Activated CD8-positive, alpha-beta memory T cell treated with anti-CD3 and anti-CD28 coated beads, Interleukin-2, amount 10 ng/mL, durations not matched to agents 7 days and 5 days (primary cell): ENCODE results near the gene NELFCD. TPM values are rescaled to one million over a fixed set of nuclear protein-coding genes. Genes with fewer than 3 reads are reported as not detected.

ENCODE experiments used
- ATAC-seq: fragments of 150-1000 bp; cut with Tn5 transposase; one replicate; pipeline ENCODE4 v1.10.0; 2021; ENCODE audit warnings: moderate library complexity
- CTCF ChIA-PET: fragments of 350-600 bp; sonication (Branson Sonifier 250); formaldehyde crosslinking; loops from one replicate; lab custom pipeline; 2021; ENCODE audit warnings: antibody characterized with exemption; lab: Charles Lee
- DNase-seq: peaks from one replicate; pipeline ENCODE4 v3.0.0-alpha.2; 2020
- H3K27ac Mint-ChIP-seq: one replicate; pipeline ENCODE4 v1.8.0; 2021; ENCODE audit warnings: mild to moderate bottlenecking, mixed read lengths
- H3K27me3 Mint-ChIP-seq: one replicate; pipeline ENCODE4 v1.8.0; 2021; ENCODE audit warnings: mixed read lengths
- H3K36me3 Mint-ChIP-seq: one replicate; pipeline ENCODE4 v1.8.0; 2021; ENCODE audit warnings: mild to moderate bottlenecking, mixed read lengths
- H3K4me1 Mint-ChIP-seq: one replicate; pipeline ENCODE4 v1.8.0; 2021; ENCODE audit warnings: mixed read lengths
- H3K4me3 Mint-ChIP-seq: one replicate; pipeline ENCODE4 v1.8.0; 2021; ENCODE audit warnings: mild to moderate bottlenecking, moderate library complexity, mixed read lengths
- H3K9me3 Mint-ChIP-seq: one replicate; pipeline ENCODE4 v1.8.0; 2022; ENCODE audit warnings: low read depth, mixed read lengths
- total RNA-seq, 2 experiments: library from RNA; stranded (reverse); gene quantifications; one replicate each; pipeline ENCODE4 v1.2.3, GENCODE V29; 2021

The NELFCD gene
- total RNA-seq, 2 experiments from 2014 or later: 71.2 to 86.2 TPM

- peaks cover 5% of the 10 kb centered on the region for H3K4me1 Mint-ChIP-seq
- H3K36me3 Mint-ChIP-seq: peaks cover 57% of the 10 kb centered on the region
- CTCF ChIA-PET: interaction anchor here (0.6 kb wide), 1 partner anchor 10 kb away, joined by 3 read pairs; no protein-coding TSS in a partner anchor
- ATAC-seq (no peak), DNase-seq (no peak)
- H3K27me3 Mint-ChIP-seq: no peaks in the 10 kb centered on the region
- H3K4me3 Mint-ChIP-seq: no peak overlapping the region
- no peaks in the 10 kb centered on the region for H3K9me3 Mint-ChIP-seq
- peak overlapping the region; percentile 21 for H3K27ac Mint-ChIP-seq
These were observed 11.9 kb downstream of the NELFCD start for GRCh38 chr20:58992911-58993310.

DNA sequence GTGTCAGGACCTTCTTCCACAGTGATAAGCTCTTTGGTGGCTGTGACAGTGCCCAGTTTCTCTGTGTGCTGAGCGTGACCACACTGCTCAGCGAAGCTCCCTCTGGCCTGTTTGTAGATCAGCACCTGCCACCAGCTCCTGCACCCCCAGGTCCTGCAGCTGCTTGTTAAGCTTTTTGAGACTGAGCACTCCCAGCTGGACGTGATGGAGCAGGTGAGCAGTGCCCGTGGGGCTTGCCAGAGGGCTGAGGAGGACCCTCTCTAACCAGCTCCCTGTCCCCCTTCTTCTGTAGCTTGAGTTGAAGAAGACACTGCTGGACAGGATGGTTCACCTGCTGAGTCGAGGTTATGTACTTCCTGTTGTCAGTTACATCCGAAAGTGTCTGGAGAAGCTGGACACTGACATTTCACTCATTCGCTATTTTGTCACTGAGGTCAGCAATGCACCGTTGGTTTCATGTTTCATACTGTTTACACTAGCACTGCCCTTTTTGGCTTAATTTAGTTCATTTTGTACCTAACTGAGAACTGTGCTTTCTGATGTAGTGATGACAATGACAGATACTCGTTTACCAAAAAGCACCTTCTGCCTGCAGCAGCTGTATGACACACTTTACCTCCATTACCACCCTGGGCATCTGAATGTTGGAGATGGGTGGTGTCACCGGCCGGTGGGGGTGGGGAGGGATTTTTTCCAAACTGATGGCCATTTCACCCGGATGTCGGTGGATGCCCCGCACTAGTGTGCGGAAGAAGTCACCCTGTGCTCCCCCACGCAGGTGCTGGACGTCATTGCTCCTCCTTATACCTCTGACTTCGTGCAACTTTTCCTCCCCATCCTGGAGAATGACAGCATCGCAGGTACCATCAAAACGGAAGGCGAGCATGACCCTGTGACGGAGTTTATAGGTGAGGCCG is 12.5 kb downstream of the NELFCD start:
- Mint-ChIP-seq H3K27ac (peak overlapping the region; percentile 30), H3K36me3 (peaks cover 56% of the 10 kb centered on the region), H3K4me1 (peaks cover 5% of the 10 kb centered on the region), H3K27me3 (no peaks in the 10 kb centered on the region), H3K4me3 (no peak overlapping the region), H3K9me3 (no peaks in the 10 kb centered on the region)
- no peak for ATAC-seq
- DNase-seq: no peak
- CTCF ChIA-PET: interaction anchor here (0.6 kb wide), 1 partner anchor 11 kb away, joined by 3 read pairs; no protein-coding TSS in a partner anchor

GRCh38 chr20:58994390-58995159 is 13.5 kb downstream of the NELFCD start:
- Mint-ChIP-seq H3K4me1 (peaks cover 5% of the 10 kb centered on the region), H3K4me3 (no peak overlapping the region), H3K36me3 (peaks cover 49% of the 10 kb centered on the region), H3K27me3 (no peaks in the 10 kb centered on the region), H3K9me3 (no peaks in the 10 kb centered on the region), H3K27ac (no peak overlapping the region)
- no peak for ATAC-seq
- CTCF ChIA-PET: no interaction called here
- no peak for DNase-seq

GRCh38 chr20:58995461-58996225 is 14.6 kb downstream of the NELFCD start:
- Mint-ChIP-seq H3K36me3 (peaks cover 44% of the 10 kb centered on the region), H3K4me1 (peaks cover 5% of the 10 kb centered on the region), H3K27me3 (no peaks in the 10 kb centered on the region), H3K4me3 (no peak overlapping the region), H3K9me3 (no peaks in the 10 kb centered on the region), H3K27ac (no peak overlapping the region)
- ATAC-seq (no peak), DNase-seq (no peak)
- CTCF ChIA-PET: no interaction called here

DNA sequence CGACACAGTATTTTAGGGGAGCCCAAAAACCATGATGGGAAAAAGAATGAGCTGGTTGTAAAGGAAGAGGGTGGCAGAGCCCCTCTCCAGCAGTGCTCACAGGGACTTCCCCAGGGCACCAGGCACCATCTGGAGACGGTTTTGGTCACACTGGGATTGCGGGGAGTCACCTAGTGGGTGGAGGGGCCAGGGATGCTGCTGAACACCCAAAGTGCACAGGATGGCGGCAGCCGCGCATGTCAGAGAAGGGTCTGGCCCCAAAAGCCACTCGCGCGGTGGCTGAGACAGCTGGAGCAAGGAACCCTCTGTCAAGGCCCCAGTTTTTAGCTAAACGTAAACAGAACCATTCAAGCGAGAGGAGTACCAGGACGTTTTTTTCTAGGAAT is 15.2 kb downstream of the NELFCD start:
- Mint-ChIP-seq H3K9me3 (no peaks in the 10 kb centered on the region), H3K27me3 (no peaks in the 10 kb centered on the region), H3K4me3 (no peak overlapping the region), H3K36me3 (peaks cover 40% of the 10 kb centered on the region), H3K4me1 (peaks cover 5% of the 10 kb centered on the region), H3K27ac (no peak overlapping the region)
- ATAC-seq (no peak), DNase-seq (no peak)
- CTCF ChIA-PET: no interaction called here

DNA sequence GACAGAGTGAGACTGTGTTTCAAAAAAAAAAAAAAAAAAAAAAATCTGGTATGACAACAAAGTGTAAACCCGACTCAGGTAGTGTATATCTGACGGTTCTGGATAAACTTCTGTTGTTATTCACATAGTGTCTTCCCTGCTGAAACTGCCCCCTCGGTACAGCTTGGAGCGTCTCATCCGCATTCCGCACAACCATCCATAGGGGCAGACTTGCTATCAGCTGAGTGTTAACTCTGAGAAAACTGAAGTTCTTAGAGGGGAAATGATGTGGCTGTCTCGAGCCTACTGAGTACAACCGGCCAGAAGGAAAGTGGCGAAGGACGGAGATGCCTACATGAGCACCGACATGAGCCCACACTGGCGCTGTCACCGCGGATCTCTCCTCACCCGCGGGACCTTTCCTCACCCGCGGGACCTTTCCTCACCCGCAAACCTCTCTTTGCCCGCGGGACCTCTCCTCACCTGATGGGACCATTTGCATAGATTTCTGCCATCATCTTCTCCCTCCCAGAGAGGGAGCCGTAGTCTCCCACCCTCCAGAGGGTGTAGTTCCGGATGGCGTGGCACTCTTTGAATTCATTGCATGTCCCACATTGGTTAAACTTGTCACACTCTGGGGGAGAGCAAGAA is 16.2 kb downstream of the NELFCD start:
- no peaks in the 10 kb centered on the region for H3K9me3 Mint-ChIP-seq
- H3K4me1 Mint-ChIP-seq: peaks cover 4% of the 10 kb centered on the region
- H3K27me3 Mint-ChIP-seq: no peaks in the 10 kb centered on the region
- no peak overlapping the region for H3K4me3 Mint-ChIP-seq
- no peak for DNase-seq
- CTCF ChIA-PET: no interaction called here
- H3K36me3 Mint-ChIP-seq: peaks cover 36% of the 10 kb centered on the region
- H3K27ac Mint-ChIP-seq: no peak overlapping the region
- no peak for ATAC-seq

DNA sequence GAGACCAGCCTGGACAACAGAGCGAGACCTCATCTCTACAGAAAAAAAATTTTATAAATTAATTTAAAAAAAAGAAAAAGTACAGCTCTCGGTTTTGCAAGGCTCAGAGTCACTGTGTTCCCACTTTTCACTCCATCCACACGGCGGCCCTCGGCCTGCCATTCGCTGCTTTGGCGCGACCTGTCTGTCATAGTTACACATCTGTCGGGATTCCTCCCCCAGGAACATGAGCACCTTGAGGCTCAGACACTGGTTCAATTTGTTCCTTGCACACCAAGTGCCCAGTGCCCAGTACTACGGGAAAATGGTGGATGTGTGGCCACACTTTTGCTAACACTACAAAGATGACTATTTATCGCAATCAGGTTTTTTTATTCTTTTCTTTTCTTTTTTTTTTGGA is 17.6 kb downstream of the NELFCD start:
- ATAC-seq: no peak
- no peak for DNase-seq
- peaks cover 35% of the 10 kb centered on the region for H3K36me3 Mint-ChIP-seq
- H3K4me1 Mint-ChIP-seq: peaks cover 15% of the 10 kb centered on the region
- H3K27me3 Mint-ChIP-seq: no peaks in the 10 kb centered on the region
- no peak overlapping the region for H3K4me3 Mint-ChIP-seq
- CTCF ChIA-PET: no interaction called here
- no peaks in the 10 kb centered on the region for H3K9me3 Mint-ChIP-seq
- no peak overlapping the region for H3K27ac Mint-ChIP-seq

DNA sequence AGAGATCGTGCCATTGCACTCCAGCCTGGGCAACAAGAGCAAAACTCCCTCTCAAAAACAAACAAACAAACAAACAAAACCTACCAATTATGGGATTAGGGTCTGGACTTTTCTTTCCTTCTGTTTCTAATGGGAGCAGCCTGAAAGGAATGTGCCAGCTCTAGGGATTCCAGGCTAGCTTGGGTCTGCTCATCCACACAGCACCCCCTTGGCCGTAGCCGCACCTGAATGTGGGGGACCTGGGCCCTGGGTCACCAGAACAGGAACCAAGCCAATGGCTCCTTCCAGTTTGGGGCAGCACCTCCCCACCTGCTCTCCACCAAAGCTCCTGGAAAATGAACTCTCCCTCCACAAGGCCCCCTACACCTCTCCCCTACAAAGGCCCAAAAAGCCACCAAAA is 19.3 kb downstream of the NELFCD start:
- H3K27ac Mint-ChIP-seq: no peak overlapping the region
- H3K4me3 Mint-ChIP-seq: no peak overlapping the region
- ATAC-seq (no peak), DNase-seq (no peak)
- H3K36me3 Mint-ChIP-seq: peaks cover 29% of the 10 kb centered on the region
- no peaks in the 10 kb centered on the region for H3K9me3 Mint-ChIP-seq
- CTCF ChIA-PET: no interaction called here
- peaks cover 30% of the 10 kb centered on the region for H3K4me1 Mint-ChIP-seq
- H3K27me3 Mint-ChIP-seq: no peaks in the 10 kb centered on the region

GRCh38 chr20:59001068-59001448 is 20.0 kb downstream of the NELFCD start:
- Mint-ChIP-seq H3K9me3 (no peaks in the 10 kb centered on the region), H3K4me1 (peaks cover 36% of the 10 kb centered on the region), H3K27me3 (no peaks in the 10 kb centered on the region), H3K36me3 (peaks cover 22% of the 10 kb centered on the region), H3K27ac (no peak overlapping the region), H3K4me3 (no peak overlapping the region)
- DNase-seq (no peak), ATAC-seq (no peak)
- CTCF ChIA-PET: no interaction called here

DNA sequence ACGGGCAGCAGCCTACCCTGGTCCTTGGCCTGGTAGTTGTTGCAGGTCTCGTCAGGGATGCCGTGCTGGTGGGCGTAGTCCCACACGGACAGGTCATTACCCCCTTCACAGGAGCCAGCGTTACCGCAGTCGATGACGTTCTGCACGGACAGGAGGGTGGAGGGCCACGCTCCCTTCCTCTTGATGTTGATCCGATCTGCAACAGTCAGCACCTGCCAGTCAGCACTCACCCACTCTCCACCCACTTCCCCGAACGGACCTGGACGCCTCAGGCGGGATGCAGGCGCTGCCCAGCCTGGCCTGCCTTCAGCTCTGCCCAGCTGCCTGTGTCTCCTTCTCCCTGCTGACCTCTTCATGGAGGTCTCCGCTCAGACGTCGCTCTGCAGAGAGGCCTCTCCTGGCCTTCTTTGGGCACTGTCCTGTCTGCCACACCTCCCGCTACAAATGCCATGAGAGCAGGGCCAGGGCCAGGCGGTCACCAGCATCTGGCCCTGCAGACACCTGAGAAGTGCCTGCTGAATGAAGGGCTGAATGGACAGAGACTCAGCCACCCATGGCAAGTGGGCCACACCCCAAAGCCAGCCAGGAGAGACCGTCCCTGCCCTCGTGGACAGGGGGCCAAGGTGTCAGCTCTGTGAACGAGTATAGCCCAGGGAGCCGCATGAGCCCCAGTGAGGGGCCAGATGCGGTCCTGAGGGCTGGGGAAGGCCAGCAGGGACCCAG is 20.6 kb downstream of the NELFCD start:
- Mint-ChIP-seq H3K27ac (no peak overlapping the region), H3K9me3 (no peaks in the 10 kb centered on the region), H3K4me1 (peaks cover 36% of the 10 kb centered on the region), H3K4me3 (no peak overlapping the region), H3K27me3 (no peaks in the 10 kb centered on the region), H3K36me3 (peaks cover 20% of the 10 kb centered on the region)
- DNase-seq (no peak), ATAC-seq (no peak)
- CTCF ChIA-PET: no interaction called here

GRCh38 chr20:59002388-59002787 is 21.3 kb downstream of the NELFCD start:
- no peak overlapping the region for H3K4me3 Mint-ChIP-seq

GRCh38 chr20:59002874-59003399 is 21.9 kb downstream of the NELFCD start:
- Mint-ChIP-seq H3K36me3 (peaks cover 10% of the 10 kb centered on the region), H3K4me1 (peaks cover 38% of the 10 kb centered on the region), H3K9me3 (no peaks in the 10 kb centered on the region), H3K27me3 (no peaks in the 10 kb centered on the region), H3K4me3 (no peak overlapping the region), H3K27ac (no peak overlapping the region)
- DNase-seq: no peak
- no peak for ATAC-seq
- CTCF ChIA-PET: no interaction called here

More at GRCh38 chr20:59002388-59002787, 21.3 kb downstream of the NELFCD start:
- Mint-ChIP-seq H3K27ac (peak overlapping the region; percentile 48), H3K9me3 (no peaks in the 10 kb centered on the region), H3K4me1 (peaks cover 36% of the 10 kb centered on the region), H3K27me3 (no peaks in the 10 kb centered on the region), H3K36me3 (peaks cover 15% of the 10 kb centered on the region)
- no peak for DNase-seq
- CTCF ChIA-PET: no interaction called here
- no peak for ATAC-seq
